Measurements from ENCODE around the gene KLHL18.

DNA sequence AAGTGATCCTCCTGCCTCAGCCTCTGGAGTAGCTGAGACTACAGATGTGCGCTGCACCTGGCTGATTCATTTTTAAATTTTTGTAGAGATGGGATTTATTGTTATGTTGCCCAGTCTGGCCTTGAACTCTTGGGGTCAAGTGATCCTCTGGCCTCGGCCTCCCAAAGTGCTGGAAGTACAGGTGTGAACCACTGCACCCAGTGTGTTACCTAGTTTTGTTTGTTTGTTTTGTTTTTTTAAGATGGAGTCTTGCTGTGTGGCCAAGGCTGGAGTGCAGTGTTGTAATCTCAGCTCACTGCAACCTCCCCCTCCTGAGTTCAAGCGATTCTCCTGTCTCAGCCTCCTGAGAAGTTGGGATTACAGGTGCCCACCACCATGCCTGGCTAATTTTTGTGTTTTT is 110.2 kb downstream of the KLHL18 start:
- TF ChIP-seq FOXP2 (optimal IDR thresholded peaks at IDR 0.05; ENCODE audit: borderline replicate concordance, extremely low read depth, extremely low read length, insufficient read depth) (no peak), POLR2AphosphoS5 (IDR thresholded peaks at IDR 0.05; ENCODE audit: low read depth, low read length) (no peak)

Measured in PFSK-1 (cell line).